ENCODE data around the gene KRTAP6-3.

Gene KRTAP6-3

DNA sequence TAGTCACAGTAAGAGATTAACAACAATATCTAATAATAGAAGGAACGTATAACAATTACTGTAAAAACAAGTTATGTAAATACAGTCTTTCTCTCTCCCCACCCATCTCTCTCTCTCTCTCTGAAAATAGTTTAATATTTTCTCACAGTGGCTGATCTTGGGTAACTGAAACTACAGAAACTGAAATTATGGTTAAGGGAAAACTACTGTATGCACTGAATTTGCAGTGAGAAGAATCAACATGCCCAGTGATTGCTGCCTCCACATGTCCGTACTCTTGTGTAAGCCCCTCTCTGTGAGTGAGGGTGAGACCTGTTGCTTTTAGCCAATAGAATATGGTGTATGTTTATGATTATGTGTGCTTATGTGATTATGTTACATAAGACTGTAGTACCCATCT, 19.9 kb downstream of the KRTAP6-3 start:
- TF ChIP-seq, protein P1, sequence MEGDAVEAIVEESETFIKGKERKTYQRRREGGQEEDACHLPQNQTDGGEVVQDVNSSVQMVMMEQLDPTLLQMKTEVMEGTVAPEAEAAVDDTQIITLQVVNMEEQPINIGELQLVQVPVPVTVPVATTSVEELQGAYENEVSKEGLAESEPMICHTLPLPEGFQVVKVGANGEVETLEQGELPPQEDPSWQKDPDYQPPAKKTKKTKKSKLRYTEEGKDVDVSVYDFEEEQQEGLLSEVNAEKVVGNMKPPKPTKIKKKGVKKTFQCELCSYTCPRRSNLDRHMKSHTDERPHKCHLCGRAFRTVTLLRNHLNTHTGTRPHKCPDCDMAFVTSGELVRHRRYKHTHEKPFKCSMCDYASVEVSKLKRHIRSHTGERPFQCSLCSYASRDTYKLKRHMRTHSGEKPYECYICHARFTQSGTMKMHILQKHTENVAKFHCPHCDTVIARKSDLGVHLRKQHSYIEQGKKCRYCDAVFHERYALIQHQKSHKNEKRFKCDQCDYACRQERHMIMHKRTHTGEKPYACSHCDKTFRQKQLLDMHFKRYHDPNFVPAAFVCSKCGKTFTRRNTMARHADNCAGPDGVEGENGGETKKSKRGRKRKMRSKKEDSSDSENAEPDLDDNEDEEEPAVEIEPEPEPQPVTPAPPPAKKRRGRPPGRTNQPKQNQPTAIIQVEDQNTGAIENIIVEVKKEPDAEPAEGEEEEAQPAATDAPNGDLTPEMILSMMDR (IDR thresholded peaks at IDR 0.05), result no peak

- TF ChIP-seq, protein P1 (IDR thresholded peaks at IDR 0.05), result no peak
These were observed 21.6 kb downstream of the KRTAP6-3 start, which contains the start of gene KRTAP6-1 for GRCh38 chr21:30613836-30614235. KRTAP6-1 (minus strand) TSS chr21:30613930; CDS start chr21:30613904, 26 bp downstream.

GRCh38 chr21:30615199-30615598, 23.0 kb downstream of the KRTAP6-3 start:
- TF ChIP-seq, protein P1 (IDR thresholded peaks at IDR 0.05), result no peak

GRCh38 chr21:30616125-30616524, 23.9 kb downstream of the KRTAP6-3 start, which contains the start of gene KRTAP20-1:
KRTAP20-1 (plus strand) TSS chr21:30616425; CDS start chr21:30616455, 30 bp downstream.
- TF ChIP-seq, protein P1 (IDR thresholded peaks at IDR 0.05), result no peak

- TF ChIP-seq, protein P1 (IDR thresholded peaks at IDR 0.05), result no peak
These were observed 27.8 kb downstream of the KRTAP6-3 start for GRCh38 chr21:30620080-30620479.

- TF ChIP-seq, protein P1 (IDR thresholded peaks at IDR 0.05), result no peak
These were observed 28.3 kb downstream of the KRTAP6-3 start, which contains the start of gene KRTAP20-4 for GRCh38 chr21:30620522-30620921. KRTAP20-4 (plus strand) TSS chr21:30620627.

DNA sequence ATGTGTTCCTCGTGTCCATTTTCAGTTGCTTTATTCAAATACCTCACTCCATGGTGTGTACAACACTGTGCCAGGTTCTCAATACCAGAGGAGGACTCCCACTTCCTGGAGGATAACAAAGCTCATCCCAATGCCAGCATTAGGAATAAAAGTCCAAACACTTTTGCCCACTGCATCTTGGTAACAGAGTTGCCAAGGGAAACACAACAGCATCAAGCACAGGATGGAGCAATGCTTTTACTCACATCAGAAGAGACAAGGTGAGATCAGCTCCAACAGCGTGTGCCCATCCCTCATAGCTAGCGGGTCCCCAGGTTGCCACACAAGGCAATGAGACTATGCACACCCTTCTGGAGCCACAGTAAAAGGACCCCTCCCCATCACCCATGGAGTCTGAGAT, 31.1 kb downstream of the KRTAP6-3 start:
- TF ChIP-seq, protein P1 (IDR thresholded peaks at IDR 0.05), result no peak

All from LNCAP (cell line).